ENCODE results near the gene APC.
A peak's percentile ranks its signal among the peaks of the same experiment; 100 is the strongest.

The APC gene

GRCh38 chr5:112787896-112788295, 50.2 kb downstream of the APC start:
- in situ Hi-C loops (cut with MboI; ENCODE audit: low sequenced_read_pairs, unreplicated experiment) = no loop called here
- DNase-seq (ENCODE audit: low spot score) = no peak
- TF ChIP-seq CTCF (IDR thresholded peaks at IDR 0.05; ENCODE audit: borderline replicate concordance, control extremely low read depth, extremely low read depth, insufficient read depth, missing control alignments) = no peak

- no peak for DNase-seq (ENCODE audit: low spot score)
- TF ChIP-seq CTCF (IDR thresholded peaks at IDR 0.05; ENCODE audit: borderline replicate concordance, control extremely low read depth, extremely low read depth, insufficient read depth, missing control alignments) = no peak
- in situ Hi-C loops (cut with MboI; ENCODE audit: low sequenced_read_pairs, unreplicated experiment) = no loop called here
Observed at GRCh38 chr5:112793201-112793600, 55.5 kb downstream of the APC start.

DNA sequence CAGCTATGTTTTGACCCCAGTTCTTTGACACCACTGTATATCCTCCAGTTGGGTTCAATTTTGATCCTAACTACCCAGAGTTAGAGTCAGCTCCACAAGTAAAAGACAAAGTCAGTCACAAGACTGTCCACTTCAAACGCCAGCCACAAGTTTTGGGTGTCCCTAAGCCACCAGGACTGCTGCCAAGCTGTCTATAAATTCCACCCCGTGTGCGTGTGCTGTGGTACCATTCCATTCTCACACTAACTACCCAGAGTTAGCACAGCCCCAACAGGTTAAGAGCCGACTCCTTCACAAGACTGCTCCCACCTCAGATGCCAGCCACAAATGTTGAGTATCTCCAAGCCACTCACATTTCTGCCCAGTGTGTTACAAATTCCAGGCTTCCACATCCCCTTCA, 56.7 kb downstream of the APC start:
- TF ChIP-seq CTCF (IDR thresholded peaks at IDR 0.05; ENCODE audit: borderline replicate concordance, control extremely low read depth, extremely low read depth, insufficient read depth, missing control alignments) = no peak
- in situ Hi-C loops (cut with MboI; ENCODE audit: low sequenced_read_pairs, unreplicated experiment) = no loop called here

DNA sequence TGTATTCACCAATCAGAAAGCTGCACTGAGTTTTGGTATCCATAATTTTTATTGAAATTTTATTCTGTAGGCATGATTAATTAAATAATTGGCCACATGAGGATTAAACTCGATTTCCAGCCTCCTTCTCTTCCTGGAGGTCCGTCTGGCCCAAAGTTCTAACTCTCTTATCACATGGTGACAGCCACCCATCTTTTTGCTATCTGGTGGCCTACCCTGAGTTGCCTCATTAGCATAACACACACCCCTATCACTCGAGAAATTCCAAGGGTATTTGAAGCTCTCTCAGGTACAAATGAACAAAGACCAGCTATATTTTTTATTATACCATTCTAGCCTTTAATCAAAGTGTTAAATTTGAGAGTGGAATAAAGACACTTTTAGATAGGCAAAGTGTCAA, 57.7 kb downstream of the APC start:
- TF ChIP-seq CTCF (IDR thresholded peaks at IDR 0.05; ENCODE audit: borderline replicate concordance, control extremely low read depth, extremely low read depth, insufficient read depth, missing control alignments) = no peak
- no peak for DNase-seq (ENCODE audit: low spot score)
- in situ Hi-C loops (cut with MboI; ENCODE audit: low sequenced_read_pairs, unreplicated experiment) = no loop called here

More for the DNA sequence above, 56.7 kb downstream of the APC start:
- no peak for DNase-seq (ENCODE audit: low spot score)

- in situ Hi-C loops (cut with MboI; ENCODE audit: low sequenced_read_pairs, unreplicated experiment) = no loop called here
- TF ChIP-seq CTCF (IDR thresholded peaks at IDR 0.05; ENCODE audit: borderline replicate concordance, control extremely low read depth, extremely low read depth, insufficient read depth, missing control alignments) = no peak
- peak; percentile 8 for DNase-seq (ENCODE audit: low spot score)
Observed at GRCh38 chr5:112795944-112796678, 58.4 kb downstream of the APC start.

DNA sequence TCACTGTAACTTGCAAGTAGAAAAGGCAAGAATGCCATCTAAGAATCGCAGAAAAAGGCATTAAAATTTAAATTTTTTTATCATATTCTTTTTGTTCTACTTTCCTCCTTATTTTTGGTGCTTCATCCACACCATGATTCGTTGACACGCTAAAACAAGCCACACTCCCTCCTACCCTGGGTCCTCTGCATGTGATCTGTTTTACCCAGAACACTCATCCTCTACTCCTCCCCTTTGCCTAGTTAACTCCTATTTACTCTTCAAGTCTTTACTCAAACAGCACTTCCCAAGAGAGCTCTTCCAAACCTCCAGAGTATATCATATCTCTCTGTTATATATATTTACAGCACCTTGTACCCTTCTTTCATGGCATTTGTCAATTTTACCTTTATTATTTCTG, 62.0 kb downstream of the APC start:
- in situ Hi-C loops (cut with MboI; ENCODE audit: low sequenced_read_pairs, unreplicated experiment) = no loop called here
- TF ChIP-seq CTCF (IDR thresholded peaks at IDR 0.05; ENCODE audit: borderline replicate concordance, control extremely low read depth, extremely low read depth, insufficient read depth, missing control alignments) = no peak
- no peak for DNase-seq (ENCODE audit: low spot score)

Measured in GM13976 (cell line).